GM12878 (cell line): Measurements from ENCODE around the gene EEF1AKMT3.

Source experiments
- CTCF ChIP-seq, 3 experiments: IDR thresholded peaks in 2 of 3; conservative IDR thresholded peaks in 1 of 3; 2 replicates each; pipeline ENCODE4 v1.5.1; 2011; ENCODE audit warnings: low read depth in 3 of 3, low read length in 3 of 3, mild to moderate bottlenecking in 3 of 3, control low read depth in 2 of 3, moderate library complexity in 2 of 3, inconsistent platforms in 1 of 3, mixed read lengths in 1 of 3; ENCODE audit not compliant: control insufficient read depth in 2 of 3, insufficient read depth in 1 of 3; ENCODE audit errors: extremely low read depth in 1 of 3
- IRF5 ChIP-seq: fragments of 450-650 bp; IDR thresholded peaks from 2 replicates; pipeline ENCODE4 v1.6.1; 2017; ENCODE audit warnings: borderline replicate concordance
- POLR2A ChIP-seq: IDR thresholded peaks from 2 replicates; pipeline ENCODE4 v1.6.1; 2011; ENCODE audit warnings: low read depth, mild to moderate bottlenecking, low read length
- TAF1 ChIP-seq: IDR thresholded peaks from 2 replicates; pipeline ENCODE4 v1.6.1; 2011; ENCODE audit warnings: mild to moderate bottlenecking, low read depth, low read length, borderline replicate concordance

GRCh38 chr12:57737467-57738460, 34.6 kb upstream of the EEF1AKMT3 start:
- no peak for TF ChIP-seq TAF1
- no peak for TF ChIP-seq CTCF (IDR thresholded peaks at IDR 0.05 in 2 of 3, conservative IDR thresholded peaks at IDR 0.05 in 1 of 3; ENCODE audit: control insufficient read depth in 2 of 3, extremely low read depth in 1 of 3, insufficient read depth in 1 of 3, low read depth in 3 of 3, low read length in 3 of 3)
- no peak for TF ChIP-seq POLR2A
- no peak for TF ChIP-seq IRF5
